H1 (cell line): ENCODE results near the gene SNORC.

Source experiments
- CTCF ChIP-seq, 3 experiments: IDR thresholded peaks; 1 replicate in 2 of 3; 2 replicates in 1 of 3; pipeline versions ENCODE4 v1.5.1 to v1.6.1; 2011; ENCODE audit warnings: low read length in 3 of 3, mild to moderate bottlenecking in 3 of 3, inconsistent platforms in 2 of 3, low read depth in 1 of 3, moderate library complexity in 1 of 3; ENCODE audit not compliant: insufficient read depth in 1 of 3; ENCODE audit errors: control extremely low read depth in 1 of 3
- EZH2 ChIP-seq: fragments of 200-600 bp; sonication (generic); IDR thresholded peaks from 2 replicates; pipeline ENCODE4 v1.7.1; 2012; ENCODE audit warnings: low read depth, mild to moderate bottlenecking, moderate library complexity, low read length, inconsistent platforms; ENCODE audit not compliant: severe bottlenecking
- FOSL1 ChIP-seq: IDR thresholded peaks from 2 replicates; pipeline ENCODE4 v1.6.1; 2011; ENCODE audit warnings: mild to moderate bottlenecking, low read depth, low read length, moderate library complexity; ENCODE audit not compliant: insufficient read depth
- NANOG ChIP-seq: IDR thresholded peaks from 2 replicates; pipeline ENCODE4 v1.6.1; 2011; ENCODE audit warnings: low read length, low read depth, mild to moderate bottlenecking, inconsistent platforms; ENCODE audit not compliant: insufficient read depth, poor library complexity, severe bottlenecking
- POLR2A ChIP-seq, 2 experiments: IDR thresholded peaks; 1 replicate in 1 of 2; 2 replicates in 1 of 2; pipeline ENCODE4 v1.6.1; 2011; ENCODE audit warnings: low read depth in 2 of 2, low read length in 2 of 2, mild to moderate bottlenecking in 2 of 2; ENCODE audit errors: control extremely low read depth in 1 of 2
- RAD21 ChIP-seq, 2 experiments: IDR thresholded peaks in 1 of 2; conservative IDR thresholded peaks in 1 of 2; 2 replicates each; pipeline ENCODE4 v1.6.1; 2011; ENCODE audit warnings: low read depth in 2 of 2, low read length in 2 of 2, improper control_type of control experiment in 1 of 2, inconsistent platforms in 1 of 2, mild to moderate bottlenecking in 1 of 2, moderate library complexity in 1 of 2
- SIRT6 ChIP-seq: IDR thresholded peaks from one replicate; pipeline ENCODE4 v1.7.1; 2012; ENCODE audit warnings: low read length, inconsistent platforms
- SP4 ChIP-seq: IDR thresholded peaks from 2 replicates; pipeline ENCODE4 v1.6.1; 2012; ENCODE audit warnings: low read length, inconsistent platforms

- TF ChIP-seq RAD21 (IDR thresholded peaks at IDR 0.05 in 1 of 2, conservative IDR thresholded peaks at IDR 0.05 in 1 of 2; ENCODE audit: low read depth in 2 of 2, low read length in 2 of 2) = no peak
- TF ChIP-seq SIRT6 = no peak
- TF ChIP-seq FOSL1 = no peak
- TF ChIP-seq EZH2 = no peak
- TF ChIP-seq CTCF (IDR thresholded peaks at IDR 0.05; ENCODE audit: control extremely low read depth in 1 of 3, insufficient read depth in 1 of 3, low read depth in 1 of 3, low read length in 3 of 3) = no peak
- TF ChIP-seq POLR2A (IDR thresholded peaks at IDR 0.05; ENCODE audit: control extremely low read depth in 1 of 2, low read depth in 2 of 2, low read length in 2 of 2) = no peak
- TF ChIP-seq SP4 = no peak
- TF ChIP-seq NANOG = no peak
These were observed 6.9 kb downstream of the SNORC start for GRCh38 chr2:232876978-232877441.
